ENCODE measurements around the gene C14orf180.

- TF ChIP-seq ZNF423 (CRISPR knock-in tag; IDR thresholded peaks at IDR 0.05) (no peak), CTCF (IDR thresholded peaks at IDR 0.05) (no peak), TEAD4 (CRISPR knock-in tag; IDR thresholded peaks at IDR 0.05) (no peak)
Measured at GRCh38 chr14:104536942-104537612, 42.5 kb upstream of the C14orf180 start.
